HG03439 (cell line): ENCODE results near the gene SH3PXD2A.
"Not testable (repeated sequence)": the region's sequence is repeated elsewhere in the genome, so short reads cannot be mapped to it uniquely, and the experiment has no call there.

Experiments
- ATAC-seq: cut with Tn5 transposase; IDR thresholded peaks from one replicate; pipeline ENCODE4 v1.9.1; 2021; ENCODE audit warnings: mild to moderate bottlenecking, moderate library complexity; ENCODE audit not compliant: unreplicated experiment

Gene SH3PXD2A

DNA sequence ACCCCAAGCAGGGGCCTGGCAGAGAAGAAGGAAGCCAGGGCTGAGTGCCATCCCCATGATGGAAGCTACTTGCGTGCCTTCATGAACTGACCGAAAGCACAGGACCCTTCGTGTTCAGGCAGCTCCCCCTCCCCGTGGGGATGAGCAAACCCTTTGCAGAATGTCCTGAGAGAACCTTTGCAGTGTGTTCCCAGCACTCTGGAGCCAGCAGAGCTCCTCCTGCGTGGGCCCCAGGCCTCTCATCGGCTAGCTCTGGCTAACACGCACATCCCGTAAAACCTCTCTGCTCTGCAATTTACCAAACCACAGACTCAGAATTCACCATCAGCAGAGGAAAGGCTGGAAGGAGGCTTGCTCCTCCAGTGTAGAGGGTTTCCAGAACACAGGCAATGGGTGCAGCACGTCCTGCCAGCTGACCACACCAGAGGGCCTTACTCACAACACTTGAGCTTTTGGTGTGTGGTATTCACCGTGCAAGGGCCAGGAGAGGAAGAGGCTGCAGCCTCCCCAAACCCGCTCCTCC, 3.1 kb downstream of the SH3PXD2A start:
- ATAC-seq = no peak

GRCh38 chr10:103851261-103851660, 4.1 kb downstream of the SH3PXD2A start:
- ATAC-seq = no peak

- ATAC-seq = no peak
These were observed 4.8 kb downstream of the SH3PXD2A start for GRCh38 chr10:103850572-103850895.

- no peak for ATAC-seq
These were observed 5.3 kb downstream of the SH3PXD2A start for GRCh38 chr10:103849880-103850571.

GRCh38 chr10:103849212-103849877, 6.0 kb downstream of the SH3PXD2A start:
- no peak for ATAC-seq

- ATAC-seq = no peak
These were observed 7.4 kb downstream of the SH3PXD2A start for GRCh38 chr10:103847909-103848468.

GRCh38 chr10:103847346-103847745, 8.0 kb downstream of the SH3PXD2A start:
- no peak for ATAC-seq

DNA sequence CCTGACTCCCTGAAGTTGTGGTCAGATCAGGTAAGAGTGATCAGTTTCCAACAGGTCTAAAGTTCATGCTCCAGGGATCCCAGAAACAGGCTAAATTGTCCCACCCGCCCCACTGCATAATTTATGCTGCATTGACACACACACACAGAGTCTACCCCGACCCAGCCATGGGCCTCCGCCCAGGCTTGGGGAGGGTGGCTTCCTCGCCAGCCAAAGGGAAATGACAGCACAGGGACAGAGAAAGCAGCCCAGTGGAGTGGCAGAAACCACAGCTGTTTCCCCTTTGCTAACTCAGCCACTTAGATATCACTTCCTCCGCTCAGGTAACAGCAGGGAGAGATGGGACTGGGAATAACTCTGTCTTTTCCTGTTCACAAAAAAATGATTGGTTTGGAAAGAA, 9.4 kb downstream of the SH3PXD2A start:
- no peak for ATAC-seq

DNA sequence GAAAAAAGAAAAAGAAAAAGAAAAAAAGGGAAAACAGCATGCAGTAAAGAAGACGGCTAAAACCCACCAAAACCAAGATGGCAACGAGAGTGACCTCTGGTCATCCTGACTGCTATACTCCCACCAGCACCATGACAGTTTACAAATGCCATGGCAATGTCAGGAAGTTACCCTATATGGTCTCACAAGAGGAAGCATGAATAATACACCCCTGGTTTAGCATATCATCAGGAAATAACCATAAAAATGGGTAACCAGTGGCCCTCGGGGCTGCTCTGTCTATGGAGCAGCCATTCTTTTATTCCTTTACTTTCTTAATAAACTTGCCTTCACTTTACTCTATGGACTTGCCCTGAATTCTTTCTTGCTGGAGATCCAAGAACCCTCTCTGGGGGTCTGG, 10.0 kb downstream of the SH3PXD2A start:
- not testable (repeated sequence) for ATAC-seq

GRCh38 chr10:103843854-103844570, 11.4 kb downstream of the SH3PXD2A start:
- no peak for ATAC-seq

- ATAC-seq = no peak
These were observed 12.3 kb downstream of the SH3PXD2A start for GRCh38 chr10:103843045-103843444.

DNA sequence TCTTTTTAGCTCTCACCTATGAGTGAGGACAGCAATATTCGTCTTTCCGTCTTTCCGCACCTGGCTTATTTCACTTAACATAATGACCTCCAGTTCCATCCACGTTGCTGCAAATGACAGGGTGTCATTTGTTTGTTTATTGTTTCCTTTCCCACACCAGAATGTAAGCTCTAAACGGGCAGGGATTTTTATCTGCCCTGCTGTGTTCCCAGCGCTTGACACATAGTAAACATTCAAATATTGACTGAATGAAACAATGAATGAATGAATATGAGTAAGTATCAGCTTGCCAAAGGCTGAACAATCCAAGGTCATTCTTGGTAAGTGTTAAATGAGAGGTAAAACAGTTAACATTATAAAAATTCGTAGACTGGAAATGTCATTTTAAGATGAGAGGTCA, 12.8 kb downstream of the SH3PXD2A start:
- no peak for ATAC-seq

DNA sequence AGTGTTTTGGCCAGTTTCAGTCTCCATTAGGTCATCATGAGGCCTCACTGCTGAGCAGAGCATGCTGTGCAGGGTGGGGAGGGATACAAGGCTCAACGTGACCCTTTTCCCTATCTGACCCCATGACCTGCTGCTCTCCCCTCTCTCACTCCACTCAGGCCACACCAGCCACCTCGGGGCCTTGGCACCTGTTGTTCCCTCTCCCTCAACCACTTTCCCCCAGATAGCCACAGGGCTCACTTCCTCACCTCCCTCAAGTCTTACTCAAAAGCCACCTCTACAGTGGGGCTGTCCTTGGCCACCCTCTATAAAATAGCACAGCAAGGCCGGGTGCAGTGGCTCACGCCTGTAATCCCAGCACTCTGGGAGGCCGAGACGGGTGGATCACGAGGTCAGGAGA, 13.9 kb downstream of the SH3PXD2A start:
- no peak for ATAC-seq

DNA sequence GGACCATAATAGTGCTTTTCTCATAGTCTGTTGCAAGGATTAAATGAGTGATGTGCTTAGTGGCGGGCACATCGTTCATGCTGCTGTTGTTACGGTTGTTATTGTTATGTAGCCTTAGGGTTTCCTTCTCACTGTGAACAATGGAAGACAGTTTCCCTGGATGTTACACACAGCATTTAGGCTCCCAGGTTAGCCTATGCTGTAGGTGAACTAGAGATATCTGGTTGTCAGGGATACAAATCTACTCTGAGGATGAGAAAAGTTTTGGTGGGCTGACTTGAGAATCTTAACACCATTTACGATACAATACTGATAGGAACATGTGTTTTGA, 14.7 kb downstream of the SH3PXD2A start:
- no peak for ATAC-seq

DNA sequence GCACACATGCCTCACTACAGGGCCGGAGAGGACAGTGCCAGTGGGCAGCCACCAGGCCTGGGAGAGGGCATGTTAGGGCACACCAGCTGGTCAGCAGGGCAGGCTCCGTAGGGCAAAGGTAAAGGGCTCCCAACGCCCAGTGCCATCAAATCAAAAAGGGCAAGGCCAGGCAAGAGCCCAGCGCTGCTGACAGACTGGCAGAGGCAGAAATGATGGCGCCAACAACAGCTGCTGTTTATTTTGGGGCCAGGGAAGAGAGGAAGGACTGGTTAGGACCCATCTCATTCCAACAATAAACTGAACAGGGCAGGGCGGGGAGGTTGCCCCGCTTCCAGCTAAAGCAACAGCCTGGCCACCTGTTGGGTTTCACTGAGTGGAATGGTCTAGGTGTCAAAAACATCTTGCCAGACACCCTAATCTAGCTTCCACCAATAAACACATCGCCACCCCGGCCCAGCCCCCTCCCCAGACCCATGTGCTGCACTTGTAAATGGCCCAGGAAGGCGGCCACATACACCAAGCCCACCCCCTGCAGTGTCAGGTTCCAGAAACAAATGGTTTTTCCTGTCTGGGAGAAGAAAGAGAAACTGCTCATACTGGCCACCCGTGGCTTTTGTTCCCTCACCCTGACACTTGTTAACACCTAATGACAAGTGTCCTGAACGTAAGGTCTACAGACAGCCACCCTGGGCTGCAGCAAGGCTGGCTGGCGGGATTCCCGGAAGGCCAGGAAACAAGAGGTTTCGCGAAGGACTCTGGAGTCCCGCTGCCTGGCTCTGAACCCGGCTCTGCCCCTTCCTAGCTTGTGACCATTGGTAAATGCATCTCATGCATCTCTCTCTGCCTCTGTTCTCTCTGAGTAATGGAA, 15.3 kb downstream of the SH3PXD2A start:
- ATAC-seq = no peak

- ATAC-seq = no peak
These were observed 15.9 kb downstream of the SH3PXD2A start for GRCh38 chr10:103839519-103839871.

GRCh38 chr10:103838862-103839518, 16.4 kb downstream of the SH3PXD2A start:
- ATAC-seq = no peak

DNA sequence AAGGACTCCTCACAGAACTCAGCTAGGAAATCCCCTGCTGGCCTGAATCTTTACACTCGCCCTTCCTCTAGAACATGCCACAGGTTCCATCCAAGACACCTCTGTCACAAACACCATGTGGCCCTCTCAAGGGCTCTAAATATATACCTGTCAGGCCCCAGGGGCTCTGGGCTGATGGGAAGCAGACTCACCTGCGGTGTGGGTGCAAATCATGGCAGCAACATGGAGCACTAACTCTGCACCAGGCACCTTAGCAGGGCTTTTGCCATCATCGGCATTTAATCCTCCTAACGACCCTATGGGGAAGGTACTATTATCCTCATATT, 17.3 kb downstream of the SH3PXD2A start:
- ATAC-seq = no peak

DNA sequence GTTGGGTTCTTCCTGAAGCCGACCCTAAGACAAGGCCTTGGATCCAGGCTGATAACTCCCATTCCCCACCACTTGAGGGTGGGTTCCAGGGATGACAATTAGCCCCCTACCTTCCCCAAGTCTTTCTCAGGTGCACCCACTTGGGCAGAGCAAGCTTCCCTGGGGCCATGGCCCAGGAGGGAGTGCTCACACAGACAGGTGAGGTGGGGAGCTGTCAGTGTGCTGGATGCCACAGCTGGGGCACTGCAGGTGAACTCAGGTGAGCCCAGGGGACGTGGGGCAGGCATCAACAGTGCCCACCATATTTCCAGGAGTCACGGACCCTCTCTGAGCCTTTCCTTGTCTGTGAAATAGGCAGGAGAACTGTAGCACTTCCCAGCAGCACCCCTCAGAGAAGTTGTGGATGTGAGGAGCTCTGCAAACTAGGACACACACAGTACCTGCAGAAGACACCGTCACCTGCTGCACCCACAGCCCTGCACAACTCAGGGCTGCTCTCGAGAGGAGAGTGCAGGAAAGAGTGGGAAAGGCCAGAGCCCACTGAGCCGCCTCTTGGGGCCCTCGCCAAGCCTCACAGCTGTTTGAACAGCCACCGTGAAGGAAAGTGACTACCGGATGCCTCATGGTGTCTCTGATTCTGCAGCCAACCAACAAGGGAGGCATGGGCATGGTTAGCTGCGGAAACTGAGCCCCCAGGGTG, 17.9 kb downstream of the SH3PXD2A start:
- ATAC-seq = no peak

DNA sequence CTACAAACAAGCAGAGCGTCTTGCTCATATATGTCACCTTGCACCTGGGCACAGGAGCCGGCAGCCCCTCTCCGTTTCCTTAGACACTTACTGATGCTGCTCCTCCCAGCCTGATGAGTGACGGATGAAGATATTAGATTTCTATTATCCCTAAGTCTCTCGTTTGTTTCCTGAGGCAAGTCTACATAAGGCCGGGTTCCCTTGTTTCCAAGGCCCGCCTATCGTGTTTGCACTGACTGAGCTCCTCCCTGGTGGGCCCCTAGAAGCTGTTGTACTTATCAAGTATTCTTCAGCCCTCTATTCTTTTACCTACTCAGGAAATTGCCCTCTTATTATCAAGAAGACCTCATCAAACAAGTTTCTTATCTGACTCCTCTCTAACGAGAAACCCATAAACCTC, 18.5 kb downstream of the SH3PXD2A start:
- no peak for ATAC-seq
